Measurements from ENCODE around the gene CFAP107. TPM values are rescaled to one million over a fixed set of nuclear protein-coding genes. Genes with fewer than 3 reads are reported as not detected.
"Not testable (repeated sequence)": the region's sequence is repeated elsewhere in the genome, so short reads cannot be mapped to it uniquely, and the experiment has no call there.

The CFAP107 gene
- total RNA-seq, 1 experiment from 2014 or later, result not detected

GRCh38 chr1:12771186-12771585 is 25.2 kb downstream of the CFAP107 start:
- in situ Hi-C loops (cut with HindIII; ENCODE audit: low pct_unique_long_range_greater_than_20kb, low sequenced_read_pairs), result no loop called here

GRCh38 chr1:12772520-12772919 is 26.5 kb downstream of the CFAP107 start:
- no peak for DNase-seq (ENCODE audit: low read depth)
- in situ Hi-C loops (cut with HindIII; ENCODE audit: low pct_unique_long_range_greater_than_20kb, low sequenced_read_pairs), result no loop called here

More at GRCh38 chr1:12771186-12771585, 25.2 kb downstream of the CFAP107 start:
- no peak for DNase-seq (ENCODE audit: low read depth)

GRCh38 chr1:12773438-12773837 is 27.4 kb downstream of the CFAP107 start, which contains the start of gene PRAMEF12:
Gene PRAMEF12 (plus strand): TSS chr1:12773738. CDS start chr1:12774868, 1,130 bp downstream.
- in situ Hi-C loops (cut with HindIII; ENCODE audit: low pct_unique_long_range_greater_than_20kb, low sequenced_read_pairs), result no loop called here
- DNase-seq (ENCODE audit: low read depth), result no peak

DNA sequence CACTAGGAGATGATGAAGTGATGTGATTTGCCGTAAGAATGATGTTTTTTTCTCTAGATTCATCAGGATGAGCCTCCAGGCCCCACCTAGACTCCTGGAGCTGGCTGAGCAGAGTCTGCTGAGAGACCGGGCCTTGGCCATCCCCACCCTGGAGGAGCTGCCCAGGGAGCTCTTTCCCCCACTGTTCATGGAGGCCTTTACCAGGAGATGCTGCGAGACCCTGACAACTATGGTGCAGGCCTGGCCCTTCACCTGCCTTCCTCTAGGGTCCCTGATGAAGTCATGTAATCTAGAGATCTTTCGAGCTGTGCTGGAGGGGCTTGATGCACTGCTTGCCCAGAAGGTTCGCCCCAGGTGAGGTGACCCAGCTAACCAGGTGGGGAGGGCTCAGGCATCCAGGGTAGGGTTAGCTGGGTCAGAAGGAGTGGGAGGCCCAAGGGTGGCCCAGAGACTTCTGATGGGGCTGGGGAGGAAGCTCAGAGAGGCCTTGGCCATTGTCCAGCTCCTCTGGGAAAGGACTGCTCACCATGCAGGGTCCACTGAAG is 28.9 kb downstream of the CFAP107 start:
- in situ Hi-C loops (cut with HindIII; ENCODE audit: low pct_unique_long_range_greater_than_20kb, low sequenced_read_pairs), result no loop called here
- DNase-seq (ENCODE audit: low read depth), result no peak

DNA sequence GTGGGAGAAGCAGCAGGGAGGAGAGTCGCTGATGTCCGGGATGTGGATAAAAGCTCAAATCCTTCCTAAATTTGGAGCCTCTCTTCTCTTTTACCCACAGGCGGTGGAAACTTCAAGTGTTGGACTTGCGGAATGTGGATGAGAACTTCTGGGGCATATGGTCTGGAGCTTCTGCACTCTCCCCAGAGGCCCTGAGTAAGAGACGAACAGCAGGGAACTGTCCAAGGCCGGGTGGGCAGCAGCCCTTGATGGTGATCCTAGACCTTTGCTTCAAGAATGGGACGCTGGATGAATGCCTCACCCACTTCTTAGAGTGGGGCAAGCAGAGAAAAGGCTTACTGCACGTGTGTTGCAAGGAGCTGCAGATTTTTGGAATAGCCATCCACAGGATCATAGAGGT is 29.4 kb downstream of the CFAP107 start:
- in situ Hi-C loops (cut with HindIII; ENCODE audit: low pct_unique_long_range_greater_than_20kb, low sequenced_read_pairs), result no loop called here

DNA sequence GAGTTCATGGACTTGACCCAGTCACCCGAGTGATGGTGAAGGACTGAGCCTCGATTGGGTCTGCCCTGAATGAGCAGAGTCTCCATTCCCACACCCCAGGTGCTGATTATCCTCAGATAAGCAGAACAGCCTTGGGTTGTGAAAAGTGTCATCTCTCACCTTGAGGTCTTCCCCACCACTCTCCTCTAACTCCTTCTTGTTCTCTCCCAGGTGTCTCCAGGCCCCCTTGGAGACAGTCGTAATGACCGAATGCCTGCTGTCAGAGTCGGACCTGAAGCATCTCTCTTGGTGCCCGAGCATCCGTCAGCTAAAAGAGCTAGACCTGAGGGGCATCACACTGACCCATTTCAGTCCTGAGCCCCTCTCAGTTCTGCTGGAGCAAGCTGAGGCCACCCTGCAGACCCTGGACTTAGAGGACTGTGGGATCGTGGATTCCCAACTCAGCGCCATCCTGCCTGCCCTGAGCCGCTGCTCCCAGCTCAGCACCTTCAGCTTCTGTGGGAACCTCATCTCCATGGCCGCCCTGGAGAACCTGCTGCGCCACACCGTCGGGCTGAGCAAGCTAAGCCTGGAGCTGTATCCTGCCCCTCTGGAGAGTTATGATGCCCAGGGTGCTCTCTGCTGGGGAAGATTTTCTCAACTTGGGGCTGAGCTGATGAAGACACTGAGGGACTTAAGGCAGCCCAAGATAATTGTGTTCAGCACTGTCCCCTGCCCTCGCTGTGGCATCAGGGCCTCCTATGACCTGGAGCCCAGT is 31.0 kb downstream of the CFAP107 start:
- DNase-seq (ENCODE audit: low read depth), result no peak
- in situ Hi-C loops (cut with HindIII; ENCODE audit: low pct_unique_long_range_greater_than_20kb, low sequenced_read_pairs), result no loop called here

More for the DNA sequence above, 29.4 kb downstream of the CFAP107 start:
- DNase-seq (ENCODE audit: low read depth), result no peak

DNA sequence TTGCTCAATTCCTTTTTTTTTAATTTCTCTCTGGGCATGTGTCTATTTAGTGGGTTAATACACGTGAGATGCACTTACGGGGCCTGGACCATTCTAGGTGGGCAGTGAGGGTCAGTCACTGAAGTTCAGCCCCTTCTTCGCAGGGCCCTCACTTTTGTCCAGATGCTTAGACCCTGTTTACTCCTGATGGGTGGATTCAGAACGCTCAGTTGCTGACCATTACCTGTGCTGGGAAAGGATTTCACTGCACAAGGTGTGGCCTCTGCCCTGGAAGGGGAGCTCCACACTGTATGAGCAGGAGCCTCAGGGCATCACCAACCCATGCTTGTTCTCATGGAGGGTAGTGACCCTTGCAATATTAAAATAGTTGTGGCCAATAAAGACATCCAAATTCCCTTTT is 32.1 kb downstream of the CFAP107 start:
- no peak for DNase-seq (ENCODE audit: low read depth)
- in situ Hi-C loops (cut with HindIII; ENCODE audit: low pct_unique_long_range_greater_than_20kb, low sequenced_read_pairs), result no loop called here

GRCh38 chr1:12778907-12779306 is 32.9 kb downstream of the CFAP107 start:
- in situ Hi-C loops (cut with HindIII; ENCODE audit: low pct_unique_long_range_greater_than_20kb, low sequenced_read_pairs), result no loop called here
- no peak for DNase-seq (ENCODE audit: low read depth)

DNA sequence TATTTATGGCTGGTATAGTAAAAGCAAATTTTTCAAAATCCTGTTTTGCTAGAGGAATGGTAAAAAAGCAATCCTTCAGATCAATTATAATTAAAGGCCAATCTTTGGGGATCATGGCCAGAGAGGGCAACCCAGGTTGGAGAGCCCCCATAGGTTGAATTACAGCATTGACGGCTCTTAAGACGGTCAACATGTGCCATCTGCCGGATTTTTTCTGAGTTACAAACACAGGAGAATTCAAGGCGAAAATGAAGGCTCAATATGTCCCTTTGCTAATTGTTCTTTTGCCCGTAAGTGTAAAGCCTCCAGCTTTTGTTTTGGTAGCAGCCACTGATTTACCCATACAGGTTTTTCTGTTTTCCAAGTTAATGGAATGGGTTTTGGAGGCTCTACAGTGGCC is 35.5 kb downstream of the CFAP107 start:
- in situ Hi-C loops (cut with HindIII; ENCODE audit: low pct_unique_long_range_greater_than_20kb, low sequenced_read_pairs); DNase-seq (ENCODE audit: low read depth): not testable (repeated sequence)

- DNase-seq (ENCODE audit: low read depth), result peak; percentile 9
- in situ Hi-C loops (cut with HindIII; ENCODE audit: low pct_unique_long_range_greater_than_20kb, low sequenced_read_pairs), result not testable (repeated sequence)
Observed at GRCh38 chr1:12783783-12784182, 37.8 kb downstream of the CFAP107 start.

DNA sequence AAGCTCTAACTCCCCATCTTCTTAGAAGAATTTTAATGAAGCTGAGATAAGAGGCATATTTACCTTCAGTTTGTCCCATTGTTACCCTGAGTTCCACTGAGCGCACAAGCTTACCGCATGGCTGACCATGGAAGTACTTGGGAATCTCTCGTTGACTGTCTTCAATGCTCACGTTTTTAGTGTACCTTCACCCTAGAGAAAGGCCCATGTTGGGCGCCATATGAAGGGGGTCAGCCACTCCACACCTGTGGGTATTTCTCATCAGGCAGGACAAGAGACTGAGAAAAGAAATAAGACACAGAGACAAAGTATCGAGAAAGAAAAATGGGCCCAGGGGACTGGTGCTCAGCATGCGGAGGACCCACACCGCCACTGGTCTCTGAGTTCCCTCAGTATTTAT is 38.7 kb downstream of the CFAP107 start:
- in situ Hi-C loops (cut with HindIII; ENCODE audit: low pct_unique_long_range_greater_than_20kb, low sequenced_read_pairs), result not testable (repeated sequence)
- DNase-seq (ENCODE audit: low read depth), result peak; percentile 41

GRCh38 chr1:12791097-12791496 is 45.1 kb downstream of the CFAP107 start, which contains the start of gene PRAMEF1:
Gene PRAMEF1 (plus strand): TSS chr1:12791397. CDS start chr1:12793228, 1,831 bp downstream.
- in situ Hi-C loops (cut with HindIII; ENCODE audit: low pct_unique_long_range_greater_than_20kb, low sequenced_read_pairs); DNase-seq (ENCODE audit: low read depth): not testable (repeated sequence)

GRCh38 chr1:12798911-12799310 is 52.9 kb downstream of the CFAP107 start:
- in situ Hi-C loops (cut with HindIII; ENCODE audit: low pct_unique_long_range_greater_than_20kb, low sequenced_read_pairs), result no loop called here
- DNase-seq (ENCODE audit: low read depth), result no peak

DNA sequence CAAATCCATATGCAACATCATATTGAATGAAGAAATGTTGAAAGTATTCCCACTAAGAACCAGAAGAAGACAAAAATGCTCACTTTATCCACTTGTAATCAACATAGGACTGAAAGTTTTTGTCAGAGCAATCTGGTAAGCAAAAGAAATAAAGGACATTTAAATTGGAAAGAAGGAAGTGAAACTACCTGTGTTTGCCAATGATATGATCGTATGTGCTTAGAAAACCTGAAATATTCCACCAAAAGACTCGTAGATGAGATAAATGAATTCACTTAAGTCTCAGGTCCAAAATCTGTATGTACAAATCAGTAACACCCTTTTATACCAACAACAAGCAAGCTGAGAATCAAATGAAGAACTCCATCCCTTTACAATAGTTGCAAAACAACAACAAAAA is 53.7 kb downstream of the CFAP107 start:
- in situ Hi-C loops (cut with HindIII; ENCODE audit: low pct_unique_long_range_greater_than_20kb, low sequenced_read_pairs), result no loop called here
- no peak for DNase-seq (ENCODE audit: low read depth)

- DNase-seq (ENCODE audit: low read depth), result no peak
- in situ Hi-C loops (cut with HindIII; ENCODE audit: low pct_unique_long_range_greater_than_20kb, low sequenced_read_pairs), result no loop called here
Observed at GRCh38 chr1:12809933-12810332, 63.9 kb downstream of the CFAP107 start.

- in situ Hi-C loops (cut with HindIII; ENCODE audit: low pct_unique_long_range_greater_than_20kb, low sequenced_read_pairs), result no loop called here
- no peak for DNase-seq (ENCODE audit: low read depth)
Observed at GRCh38 chr1:12810691-12811408, 64.8 kb downstream of the CFAP107 start.

- in situ Hi-C loops (cut with HindIII; ENCODE audit: low pct_unique_long_range_greater_than_20kb, low sequenced_read_pairs), result no loop called here
- no peak for DNase-seq (ENCODE audit: low read depth)
Observed at GRCh38 chr1:12811409-12811784, 65.4 kb downstream of the CFAP107 start.

All from Caki2 (cell line).